Measurements from ENCODE around the gene ARSB.
A peak's percentile ranks its signal among the peaks of the same experiment; 100 is the strongest.

The ARSB gene

DNA sequence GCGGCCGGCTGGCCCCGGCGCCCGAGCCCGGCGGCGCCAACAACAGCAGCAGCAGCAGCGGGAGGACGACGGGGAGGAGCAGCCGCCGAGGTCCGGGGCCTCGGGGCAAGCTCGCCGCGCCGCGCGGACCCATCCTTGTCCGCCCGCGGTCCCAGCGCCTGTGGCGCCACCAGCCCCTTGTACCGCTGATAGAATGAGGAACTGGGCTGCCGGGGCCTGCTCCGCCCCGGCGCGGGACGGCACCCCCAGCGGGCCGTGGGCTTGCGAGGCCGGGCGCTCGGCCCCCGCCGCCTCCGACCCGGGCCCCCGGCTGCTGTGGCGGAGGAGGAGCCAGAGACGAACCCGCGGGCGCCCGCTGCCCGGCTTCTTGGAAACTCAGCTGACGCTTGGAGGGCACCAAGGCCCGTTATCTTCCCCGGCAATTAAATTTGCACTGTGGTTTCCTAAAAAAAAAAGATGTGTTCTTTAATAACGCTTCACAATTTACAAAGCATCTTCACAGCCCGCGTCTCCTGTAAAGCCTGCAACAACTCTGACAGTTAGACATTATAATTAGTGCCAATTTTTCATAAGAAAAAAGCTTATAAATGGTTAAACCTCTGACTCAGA, at the start of gene ARSB:
TSS of gene ARSB (minus strand) at position 195 of the 609 bp plus-strand sequence. CDS start at position 133, 62 bp downstream.
- peak; percentile 49 for DNase-seq (ENCODE audit: low spot score)

DNA sequence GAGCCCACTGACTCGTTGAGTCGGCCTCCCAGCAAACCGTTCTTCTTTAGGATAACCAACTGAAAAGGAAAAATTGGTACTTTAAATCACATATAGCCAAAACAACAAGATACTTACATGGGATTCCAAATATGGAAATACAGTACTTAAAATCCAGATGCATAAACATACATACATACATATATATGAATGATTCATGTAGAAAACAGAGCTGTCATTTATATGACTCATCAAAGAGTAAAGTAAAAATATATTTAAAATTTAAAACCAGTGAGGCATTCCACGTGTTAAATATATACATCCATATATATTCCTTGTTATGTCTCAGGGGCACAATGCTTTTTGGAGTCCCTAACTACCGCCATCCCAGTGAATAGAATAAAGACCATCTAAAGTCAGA, 47.7 kb upstream of the ARSB start:
- no peak for DNase-seq (ENCODE audit: low spot score)

DNA sequence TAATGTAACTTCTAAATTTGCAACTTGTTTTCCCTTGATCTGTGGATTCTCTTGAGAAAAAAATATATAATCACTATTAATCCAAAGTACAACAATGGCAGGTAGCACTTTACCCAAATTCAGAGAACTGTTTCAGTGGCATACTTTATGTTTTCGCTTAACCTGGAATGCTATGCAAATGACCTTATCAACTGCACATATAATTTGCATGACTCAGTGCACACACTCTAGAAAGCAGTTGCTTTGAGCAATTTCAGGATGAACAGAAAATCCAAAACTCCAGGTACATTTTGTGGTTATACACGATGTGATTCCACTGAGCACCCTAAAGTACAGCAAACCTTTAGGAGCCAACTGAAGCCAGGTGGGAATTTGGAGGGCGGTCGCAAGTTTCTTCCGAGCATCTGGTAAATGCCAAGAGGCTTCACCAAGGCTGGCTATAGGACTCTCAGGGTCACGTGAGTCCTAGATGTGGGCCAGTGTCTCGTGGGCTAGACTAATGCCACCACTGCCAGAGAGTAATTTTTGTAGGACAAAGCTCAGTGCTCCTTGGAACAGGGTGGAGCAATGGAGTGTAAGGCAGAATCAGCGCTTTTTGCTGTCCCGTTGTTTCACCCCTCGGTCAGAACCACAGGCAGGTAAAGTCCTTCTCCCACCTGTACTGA, 47.1 kb upstream of the ARSB start:
- no peak for DNase-seq (ENCODE audit: low spot score)

DNA sequence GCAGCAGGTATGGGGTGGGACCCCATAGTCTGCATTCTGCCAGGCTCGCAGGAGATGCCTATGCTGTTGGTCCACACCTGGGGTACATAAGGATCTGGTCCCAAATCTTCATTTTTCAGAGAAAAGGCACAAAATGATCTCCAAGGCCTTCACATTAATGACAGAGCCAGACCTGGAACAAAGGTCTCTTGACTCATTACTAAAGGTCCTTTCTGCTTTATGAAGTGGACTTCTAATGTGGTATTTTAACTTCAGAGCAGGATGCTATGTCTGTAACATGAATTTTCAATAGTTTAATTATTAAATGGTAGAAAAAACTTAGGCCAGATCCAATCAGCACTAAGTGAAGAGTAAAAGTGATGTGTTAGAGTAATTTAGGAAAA, 46.4 kb upstream of the ARSB start:
- no peak for DNase-seq (ENCODE audit: low spot score)

DNA sequence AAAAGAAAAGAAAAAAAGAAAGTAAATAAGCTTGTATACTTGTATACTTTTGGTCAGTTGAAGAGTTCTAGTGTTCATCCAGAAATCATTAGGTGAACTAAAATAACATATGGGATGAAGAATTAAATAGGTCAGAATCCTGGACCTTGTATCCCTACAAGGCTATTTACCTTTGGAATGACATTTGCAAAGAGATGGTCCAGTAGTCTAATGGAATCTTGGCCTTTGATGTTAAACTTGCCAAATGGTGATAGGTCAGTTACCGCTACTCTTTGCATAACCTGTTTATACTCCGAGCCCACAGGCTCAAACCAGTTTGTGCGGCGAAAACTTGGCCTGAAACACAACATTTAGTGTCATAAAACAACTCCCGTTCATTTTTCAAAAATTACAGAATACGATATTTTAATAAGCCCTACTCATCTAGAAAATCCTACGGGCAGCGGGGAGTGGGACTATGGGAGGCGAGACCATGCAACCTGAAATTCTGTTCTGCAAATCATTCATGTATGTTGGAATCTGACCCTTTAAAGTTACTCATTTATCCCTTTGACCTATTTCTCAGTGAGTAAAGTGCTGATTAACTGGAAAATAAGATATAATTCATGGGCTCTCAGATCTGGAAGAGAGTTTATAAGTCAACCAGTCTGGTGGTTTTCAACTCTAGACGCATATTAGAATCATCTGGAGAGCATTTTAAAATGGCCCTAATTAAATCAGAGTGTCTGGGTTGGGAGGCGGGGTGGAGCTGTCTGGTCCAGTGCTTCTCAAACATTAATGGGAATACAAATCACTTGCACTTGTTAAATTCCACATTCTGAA, 45.8 kb upstream of the ARSB start:
- DNase-seq (ENCODE audit: low spot score): no peak

DNA sequence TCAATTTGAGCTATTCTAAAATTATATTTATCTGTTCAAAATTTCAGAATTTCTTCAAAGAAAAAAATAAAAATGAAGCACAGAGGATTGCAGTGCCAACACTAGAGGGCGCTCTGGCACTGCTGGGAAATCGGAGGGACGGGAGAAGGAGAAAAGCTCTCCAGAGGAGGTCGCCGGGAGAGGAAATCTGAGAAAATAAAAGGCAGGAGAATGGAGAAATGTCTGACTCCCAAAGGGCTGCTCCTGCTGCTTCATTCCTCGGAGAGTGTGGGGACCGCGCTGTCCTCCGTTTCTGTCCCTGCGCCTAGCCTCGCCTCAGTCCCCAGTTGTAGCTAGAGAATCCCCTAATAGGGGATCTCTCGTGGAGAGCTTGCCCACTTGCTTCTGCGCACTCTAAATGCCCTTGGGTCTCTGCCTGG, 40.0 kb upstream of the ARSB start:
- DNase-seq (ENCODE audit: low spot score): peak; percentile 41

DNA sequence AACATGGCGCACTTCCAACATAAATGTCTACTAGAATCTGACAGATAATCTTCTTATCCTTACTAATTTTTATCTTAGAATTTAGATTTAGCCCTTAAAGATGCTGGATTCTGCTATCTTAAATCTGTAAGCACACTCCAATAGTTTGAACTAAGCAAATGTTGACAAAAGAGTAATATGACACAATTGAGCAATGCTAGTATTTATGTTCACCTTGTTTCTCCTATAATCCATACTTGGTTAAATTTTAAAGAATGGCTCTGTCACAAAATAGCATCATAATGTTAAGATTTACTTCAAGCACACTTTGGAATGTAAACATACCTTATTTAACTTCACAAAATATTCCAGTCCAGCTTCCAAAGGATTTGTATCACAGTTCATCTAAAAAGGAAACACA, 38.8 kb upstream of the ARSB start:
- no peak for DNase-seq (ENCODE audit: low spot score)

DNA sequence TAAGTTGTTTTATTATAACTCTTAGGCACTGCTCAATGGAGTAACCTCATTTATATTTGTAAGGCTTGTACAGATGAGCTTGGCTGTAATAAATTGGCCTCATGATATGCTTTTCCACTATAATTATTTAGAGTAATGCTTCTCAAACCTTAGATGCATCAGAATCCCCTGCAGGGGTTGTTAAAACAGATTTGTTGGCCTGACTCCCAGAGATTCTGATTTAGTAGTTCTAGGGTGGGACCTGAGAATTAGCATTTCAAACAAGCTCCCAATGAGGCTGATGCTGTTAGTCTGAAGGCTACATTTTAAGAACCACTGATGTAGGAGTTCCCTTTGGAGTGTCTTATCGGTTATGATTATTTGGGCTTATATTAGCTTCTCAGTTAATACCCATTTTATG, 38.2 kb upstream of the ARSB start:
- no peak for DNase-seq (ENCODE audit: low spot score)

DNA sequence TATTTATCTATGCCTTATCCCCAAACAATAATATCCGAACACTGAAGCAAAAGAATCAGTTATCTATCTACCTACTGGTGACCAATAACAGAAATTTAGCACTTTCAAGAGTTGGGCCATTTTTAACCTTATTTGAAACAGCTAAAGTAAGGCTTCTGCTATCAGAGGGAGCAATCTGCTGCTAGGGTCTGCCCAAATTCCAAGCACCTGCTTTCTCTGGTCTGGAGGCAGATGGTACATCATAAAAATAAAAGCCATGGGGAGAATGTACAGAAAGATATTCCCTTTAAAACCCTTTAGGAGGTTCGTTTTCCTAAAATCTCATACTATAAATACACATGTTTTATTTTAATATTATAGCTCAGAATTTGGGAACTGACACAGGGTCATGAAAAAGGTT, 37.7 kb upstream of the ARSB start:
- DNase-seq (ENCODE audit: low spot score): no peak

DNA sequence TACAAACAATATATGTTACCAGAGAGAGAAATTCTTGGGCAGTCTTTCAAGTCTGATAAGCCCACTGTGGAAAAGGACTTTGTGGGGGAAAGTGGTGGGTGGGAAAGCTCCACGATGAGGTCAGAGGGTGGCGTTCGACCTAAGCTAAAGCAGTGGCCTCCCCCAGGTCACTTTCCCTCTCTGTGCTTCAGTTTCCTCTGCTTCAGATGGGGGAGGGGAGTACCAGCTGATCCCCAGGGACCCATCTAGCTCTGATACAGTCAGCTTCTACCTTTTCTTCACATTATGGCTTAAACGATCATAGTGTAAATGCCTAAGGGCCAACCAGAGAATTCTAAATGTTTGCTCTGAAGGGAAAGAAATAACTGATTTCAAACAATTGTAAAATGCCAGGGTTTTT, 36.6 kb upstream of the ARSB start:
- no peak for DNase-seq (ENCODE audit: low spot score)

DNA sequence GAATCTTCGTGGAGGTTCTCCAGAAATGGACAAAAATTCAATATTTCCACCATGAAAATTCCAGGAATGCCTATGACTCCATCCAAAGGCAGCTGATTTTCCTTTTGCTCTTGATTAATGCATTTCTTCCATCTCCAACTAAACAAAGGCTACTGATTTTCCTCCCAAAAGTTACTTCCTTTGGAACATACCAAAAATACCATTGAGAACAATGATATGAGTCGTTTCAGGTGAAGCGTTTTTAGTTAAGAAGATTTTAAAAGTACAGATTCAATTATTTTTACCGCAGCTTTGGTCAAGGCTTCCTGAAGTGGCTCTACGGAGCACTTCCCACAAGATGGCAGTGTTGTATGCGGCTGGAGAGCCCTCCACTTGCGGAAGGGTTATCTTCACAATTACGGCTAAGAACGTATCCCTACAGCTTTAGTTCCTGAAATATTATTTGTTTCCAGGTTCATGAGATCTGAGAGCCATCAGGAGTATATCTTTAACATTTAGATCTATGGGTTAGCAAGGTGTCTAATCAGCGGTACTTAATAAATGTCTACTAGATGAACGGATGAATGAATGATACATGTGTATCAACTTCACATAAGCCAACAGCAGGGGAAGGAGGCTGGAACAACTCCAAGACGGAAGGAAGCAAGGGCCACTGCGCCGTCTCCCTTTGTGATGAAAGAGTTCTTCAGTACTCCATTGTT, 35.9 kb upstream of the ARSB start:
- DNase-seq (ENCODE audit: low spot score): peak; percentile 24

DNA sequence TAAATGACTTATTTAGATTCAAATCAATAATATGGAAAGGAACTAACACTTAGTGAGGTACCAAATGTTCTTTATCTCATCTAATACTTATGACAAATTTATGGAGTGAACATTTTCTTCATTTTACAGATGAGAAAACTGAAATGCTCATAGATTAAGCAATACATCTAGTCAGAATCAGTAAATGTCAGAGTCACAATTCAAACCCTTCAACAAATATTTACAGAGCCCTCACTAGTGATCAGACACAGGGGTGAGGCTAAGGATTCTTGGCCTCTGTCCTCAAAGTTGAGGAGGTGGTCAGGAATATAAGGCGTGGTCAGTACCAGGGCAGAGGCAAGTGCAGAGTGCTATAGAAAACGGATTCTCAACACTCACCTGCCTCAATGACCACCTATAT, 29.5 kb upstream of the ARSB start:
- DNase-seq (ENCODE audit: low spot score): no peak

DNA sequence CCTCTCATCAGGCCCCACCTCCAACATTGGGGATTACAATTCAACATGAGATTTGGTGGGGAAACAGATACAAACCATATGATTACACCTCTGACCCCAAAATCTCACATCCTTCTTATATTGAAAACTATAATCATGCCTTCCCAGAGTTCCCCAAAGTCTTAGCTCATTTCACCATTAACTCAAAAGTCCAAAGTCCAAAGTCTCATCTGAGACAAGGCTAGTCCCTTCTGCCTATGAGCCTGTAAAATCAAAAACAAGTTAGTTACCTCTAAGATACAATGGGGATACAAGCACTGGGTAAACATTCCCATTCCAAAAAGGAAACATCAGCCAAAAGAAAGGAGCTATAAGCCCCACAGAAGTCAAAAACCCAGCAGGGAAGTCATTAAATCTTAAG, 26.8 kb upstream of the ARSB start:
- no peak for DNase-seq (ENCODE audit: low spot score)

DNA sequence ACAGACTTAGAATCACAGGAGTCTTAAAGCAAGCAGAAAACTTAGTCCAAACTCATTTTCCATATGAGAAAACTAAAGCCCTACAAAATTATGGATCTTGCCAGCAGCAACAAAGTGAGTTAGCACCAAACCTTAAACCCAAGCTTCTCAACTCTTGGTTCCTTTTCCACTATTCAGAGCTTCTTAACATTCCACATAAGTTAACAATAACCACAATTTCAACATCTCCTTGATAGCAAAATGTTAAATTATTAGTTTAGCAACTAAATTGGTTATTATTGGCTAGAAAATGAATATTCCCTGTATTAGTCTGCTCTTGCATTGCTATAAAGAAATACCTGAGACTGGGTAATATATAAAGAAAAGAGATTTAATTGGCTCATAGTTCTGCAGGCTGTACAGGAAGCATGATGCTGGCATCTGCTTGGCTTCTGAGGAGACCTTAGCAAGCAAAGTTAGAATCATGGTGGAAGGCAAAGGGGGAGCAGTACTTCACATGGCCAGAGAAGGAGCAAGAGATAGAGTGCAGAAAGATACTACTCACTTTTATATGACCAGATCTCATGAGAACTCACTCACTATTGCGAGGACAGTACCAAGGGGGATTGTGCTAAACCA, 26.2 kb upstream of the ARSB start:
- DNase-seq (ENCODE audit: low spot score): no peak

DNA sequence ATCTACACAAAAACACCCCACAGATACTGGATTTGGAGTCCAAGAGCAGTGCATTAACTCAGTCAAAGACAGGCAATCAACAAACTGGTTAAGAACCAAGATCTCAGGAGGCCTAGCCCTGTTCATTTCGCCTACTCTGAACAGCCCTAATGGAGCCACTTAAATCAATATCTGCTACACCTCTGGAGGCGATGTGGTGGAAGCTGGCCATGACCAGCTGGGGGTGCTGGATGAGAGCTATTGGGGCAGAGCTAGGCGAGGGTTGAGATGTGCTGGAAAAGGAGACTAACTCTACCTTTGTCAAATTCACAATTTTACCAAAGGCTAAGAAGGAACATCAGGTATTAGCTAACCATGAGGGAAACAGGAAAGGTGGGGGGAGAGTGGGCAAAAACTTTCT, 23.3 kb upstream of the ARSB start:
- no peak for DNase-seq (ENCODE audit: low spot score)

DNA sequence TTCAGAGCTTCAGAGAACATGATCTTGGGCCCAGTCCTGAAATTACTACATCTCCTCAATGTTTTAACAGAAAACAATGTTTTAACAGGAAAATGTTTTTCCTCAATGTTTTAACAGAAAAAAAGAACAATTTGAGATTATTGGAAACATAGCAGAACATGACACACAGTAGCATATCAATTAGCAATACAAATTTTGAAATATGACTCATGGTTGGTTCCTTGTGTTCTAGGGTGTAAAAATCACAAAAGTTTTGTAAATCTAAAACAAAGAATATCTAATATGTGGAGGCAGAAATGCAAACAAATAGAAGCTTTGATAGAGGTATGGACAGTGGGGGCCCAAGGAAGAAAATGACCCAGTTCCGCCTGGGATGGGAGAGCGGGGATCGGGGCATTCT, 22.8 kb upstream of the ARSB start:
- no peak for DNase-seq (ENCODE audit: low spot score)

DNA sequence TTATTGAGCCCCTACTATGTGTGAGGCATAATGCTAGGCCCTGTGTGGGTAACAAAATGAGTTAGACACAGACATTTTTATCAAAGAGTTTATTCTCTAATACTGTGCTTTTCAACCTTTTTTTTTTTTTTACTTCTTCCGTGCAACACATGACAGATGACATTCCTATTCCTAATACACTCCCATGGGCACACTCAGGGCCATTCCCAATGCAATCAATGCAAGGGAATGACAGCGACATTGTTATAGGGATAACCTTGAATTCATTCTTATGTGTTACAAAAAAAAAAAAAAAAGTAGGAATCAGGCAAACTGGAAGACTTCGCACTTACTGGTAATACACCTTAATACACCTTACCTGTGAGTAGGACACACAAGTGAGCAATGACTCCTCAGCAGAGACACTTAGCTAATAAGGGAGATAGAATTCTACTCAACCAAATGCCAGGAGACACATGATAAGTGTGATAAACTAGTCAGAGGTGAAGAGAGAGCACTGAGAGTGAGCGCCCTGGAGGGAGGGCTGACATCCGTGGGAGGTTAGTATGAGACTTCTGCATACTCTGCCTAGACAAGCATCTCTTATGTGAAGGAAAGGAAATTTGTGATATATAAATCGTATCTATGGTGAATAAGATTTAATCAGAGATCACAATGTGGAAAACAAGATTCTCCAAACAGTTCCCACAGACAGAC, 21.0 kb upstream of the ARSB start:
- no peak for DNase-seq (ENCODE audit: low spot score)

DNA sequence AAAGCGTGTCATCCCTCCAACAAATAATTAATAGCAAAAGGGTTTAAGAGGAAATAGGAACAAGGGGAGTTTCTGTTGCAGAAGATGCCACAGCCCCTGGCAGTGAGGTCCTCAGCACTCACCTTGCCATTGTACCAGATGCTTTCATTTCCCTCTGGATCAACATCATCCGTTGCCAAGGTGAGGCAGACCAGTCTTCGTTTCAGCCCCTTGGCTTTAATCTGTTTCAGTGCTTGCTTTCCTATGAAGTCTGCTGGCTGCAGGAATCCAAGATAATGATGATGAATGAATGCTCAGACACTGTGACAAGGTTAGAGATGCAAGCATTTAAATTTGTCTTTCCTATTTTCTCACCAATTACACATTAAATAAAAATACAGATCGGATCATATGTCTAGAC, 20.0 kb upstream of the ARSB start:
- DNase-seq (ENCODE audit: low spot score): no peak

DNA sequence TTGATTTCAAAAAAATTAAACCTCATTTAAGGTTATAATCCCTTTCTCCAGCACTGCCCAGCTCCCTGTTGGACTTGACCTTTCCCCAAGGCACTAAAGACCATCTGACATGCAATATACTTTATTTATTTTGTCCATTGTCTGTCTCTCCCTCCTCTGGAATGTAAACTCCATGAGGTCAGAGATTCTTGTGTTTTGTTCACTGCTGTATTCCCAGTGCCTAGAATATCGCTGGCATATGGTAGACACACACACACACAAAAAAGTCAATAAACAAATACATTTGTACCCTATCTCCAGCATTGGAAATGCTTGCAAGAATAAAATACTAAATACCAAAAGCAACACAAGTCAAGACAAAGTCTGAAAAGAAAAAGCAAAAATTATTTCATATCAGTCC, 17.3 kb upstream of the ARSB start:
- no peak for DNase-seq (ENCODE audit: low spot score)

DNA sequence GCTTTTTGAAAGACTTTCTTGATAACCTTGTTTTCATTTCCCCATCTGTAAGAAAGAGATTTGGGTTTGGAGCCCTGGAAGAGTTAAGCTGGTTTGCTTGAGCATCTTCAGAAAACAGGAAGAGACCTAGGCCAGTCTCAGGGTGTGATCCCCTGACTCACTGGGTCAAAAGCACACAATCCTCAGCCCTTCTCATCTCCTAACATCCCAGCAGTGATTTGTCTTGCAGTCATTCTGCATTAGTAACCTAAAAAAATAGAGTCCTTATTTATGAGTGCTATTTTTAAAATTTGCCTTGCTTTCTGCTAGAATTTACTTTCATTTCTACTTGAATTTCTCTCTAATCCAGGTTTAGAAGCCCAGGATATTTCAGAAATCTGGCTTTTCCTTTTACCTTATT, 16.4 kb upstream of the ARSB start:
- DNase-seq (ENCODE audit: low spot score): no peak

DNA sequence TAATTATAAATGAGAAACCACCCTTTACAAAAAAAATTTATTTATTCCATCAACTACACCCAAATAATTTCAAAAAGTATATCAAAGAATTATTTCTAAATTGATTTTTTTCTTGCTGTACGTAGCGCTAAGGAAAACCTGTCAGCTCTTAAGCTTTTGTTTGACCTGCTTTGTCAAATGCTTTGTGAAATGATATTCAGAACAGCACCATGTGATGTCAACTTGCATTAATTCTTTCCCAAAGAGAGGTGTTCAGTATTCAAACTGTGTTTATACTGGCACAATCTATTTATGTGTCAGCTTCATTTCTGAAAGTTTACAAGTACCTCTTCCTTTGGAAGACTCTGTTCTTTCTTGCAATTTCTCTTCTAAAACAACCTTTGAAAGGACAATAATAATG, 12.0 kb upstream of the ARSB start:
- no peak for DNase-seq (ENCODE audit: low spot score)

DNA sequence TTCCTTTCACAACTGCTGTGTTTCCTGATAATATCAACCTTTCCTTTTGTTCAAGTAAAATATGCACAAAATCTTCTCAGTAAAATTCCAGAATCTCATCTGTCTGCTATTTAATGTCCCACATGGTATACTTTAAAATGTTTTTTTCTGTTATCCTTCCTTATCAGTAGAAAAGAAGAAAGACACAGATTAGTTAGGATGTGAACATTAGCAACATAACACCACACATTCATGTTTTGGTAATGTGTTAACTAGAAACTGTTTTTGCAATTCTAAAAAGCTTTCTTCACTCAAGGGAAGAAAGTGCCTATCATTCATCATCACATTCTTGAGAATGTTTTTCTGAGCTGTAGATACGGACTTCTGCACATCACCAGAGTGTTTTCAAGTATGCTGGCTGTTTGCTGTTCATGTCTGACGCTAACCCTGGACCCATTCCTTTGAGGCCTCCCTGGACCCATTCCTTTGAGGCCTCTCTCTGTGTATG, 10.5 kb upstream of the ARSB start:
- no peak for DNase-seq (ENCODE audit: low spot score)

Measured in CD4-positive, alpha-beta T cell treated with Interleukin-15 for 4 hours (primary cell).